ENCODE results near the gene ATP2B1.

The ATP2B1 gene

GRCh38 chr12:89622115-89622514 is 86.5 kb downstream of the ATP2B1 start:
- no peak for DNase-seq
- in situ Hi-C loops (cut with MboI; ENCODE audit: low pct_unique_long_range_greater_than_20kb, low sequenced_read_pairs) = no loop called here

GRCh38 chr12:89621521-89621920 is 87.1 kb downstream of the ATP2B1 start:
- in situ Hi-C loops (cut with MboI; ENCODE audit: low pct_unique_long_range_greater_than_20kb, low sequenced_read_pairs) = no loop called here
- no peak for DNase-seq

- in situ Hi-C loops (cut with MboI; ENCODE audit: low pct_unique_long_range_greater_than_20kb, low sequenced_read_pairs) = no loop called here
- DNase-seq = no peak
Observed at GRCh38 chr12:89619764-89620163, 88.9 kb downstream of the ATP2B1 start.

- in situ Hi-C loops (cut with MboI; ENCODE audit: low pct_unique_long_range_greater_than_20kb, low sequenced_read_pairs) = no loop called here
- no peak for DNase-seq
Observed at GRCh38 chr12:89618113-89618862, 90.3 kb downstream of the ATP2B1 start.

- in situ Hi-C loops (cut with MboI; ENCODE audit: low pct_unique_long_range_greater_than_20kb, low sequenced_read_pairs) = no loop called here
- DNase-seq = no peak
Observed at GRCh38 chr12:89610366-89610765, 98.3 kb downstream of the ATP2B1 start.

- in situ Hi-C loops (cut with MboI; ENCODE audit: low pct_unique_long_range_greater_than_20kb, low sequenced_read_pairs) = no loop called here
- no peak for DNase-seq
Observed at GRCh38 chr12:89603678-89604077, 105.0 kb downstream of the ATP2B1 start.

- in situ Hi-C loops (cut with MboI; ENCODE audit: low pct_unique_long_range_greater_than_20kb, low sequenced_read_pairs) = no loop called here
Observed at GRCh38 chr12:89597770-89598169, 110.9 kb downstream of the ATP2B1 start.

GRCh38 chr12:89597210-89597609 is 111.4 kb downstream of the ATP2B1 start:
- in situ Hi-C loops (cut with MboI; ENCODE audit: low pct_unique_long_range_greater_than_20kb, low sequenced_read_pairs) = no loop called here
- DNase-seq = no peak

More at GRCh38 chr12:89597770-89598169, 110.9 kb downstream of the ATP2B1 start:
- DNase-seq = no peak

- in situ Hi-C loops (cut with MboI; ENCODE audit: low pct_unique_long_range_greater_than_20kb, low sequenced_read_pairs) = no loop called here
- DNase-seq = no peak
Observed at GRCh38 chr12:89593873-89594272, 114.8 kb downstream of the ATP2B1 start.

GRCh38 chr12:89593233-89593632 is 115.4 kb downstream of the ATP2B1 start:
- in situ Hi-C loops (cut with MboI; ENCODE audit: low pct_unique_long_range_greater_than_20kb, low sequenced_read_pairs) = no loop called here
- DNase-seq = no peak

- DNase-seq = no peak
- in situ Hi-C loops (cut with MboI; ENCODE audit: low pct_unique_long_range_greater_than_20kb, low sequenced_read_pairs) = no loop called here
Observed at GRCh38 chr12:89589753-89590152, 118.9 kb downstream of the ATP2B1 start.

- no peak for DNase-seq
- in situ Hi-C loops (cut with MboI; ENCODE audit: low pct_unique_long_range_greater_than_20kb, low sequenced_read_pairs) = no loop called here
Observed at GRCh38 chr12:89578499-89578898, 130.1 kb downstream of the ATP2B1 start.

GRCh38 chr12:89576572-89577220 is 131.9 kb downstream of the ATP2B1 start:
- in situ Hi-C loops (cut with MboI; ENCODE audit: low pct_unique_long_range_greater_than_20kb, low sequenced_read_pairs) = no loop called here
- no peak for DNase-seq

- no peak for DNase-seq
- in situ Hi-C loops (cut with MboI; ENCODE audit: low pct_unique_long_range_greater_than_20kb, low sequenced_read_pairs) = no loop called here
Observed at GRCh38 chr12:89575374-89575773, 133.3 kb downstream of the ATP2B1 start.

GRCh38 chr12:89574736-89575208 is 133.9 kb downstream of the ATP2B1 start:
- in situ Hi-C loops (cut with MboI; ENCODE audit: low pct_unique_long_range_greater_than_20kb, low sequenced_read_pairs) = no loop called here
- DNase-seq = peak; percentile 73

- in situ Hi-C loops (cut with MboI; ENCODE audit: low pct_unique_long_range_greater_than_20kb, low sequenced_read_pairs) = no loop called here
- no peak for DNase-seq
Observed at GRCh38 chr12:89573051-89573810, 135.4 kb downstream of the ATP2B1 start.

- in situ Hi-C loops (cut with MboI; ENCODE audit: low pct_unique_long_range_greater_than_20kb, low sequenced_read_pairs) = no loop called here
- DNase-seq = no peak
Observed at GRCh38 chr12:89571491-89572195, 137.0 kb downstream of the ATP2B1 start.

GRCh38 chr12:89568484-89568883 is 140.2 kb downstream of the ATP2B1 start:
- DNase-seq = no peak
- in situ Hi-C loops (cut with MboI; ENCODE audit: low pct_unique_long_range_greater_than_20kb, low sequenced_read_pairs) = no loop called here

- in situ Hi-C loops (cut with MboI; ENCODE audit: low pct_unique_long_range_greater_than_20kb, low sequenced_read_pairs) = no loop called here
- DNase-seq = no peak
Observed at GRCh38 chr12:89567691-89568239, 140.9 kb downstream of the ATP2B1 start.

Data from KBM-7 (cell line).